ENCODE data around the gene CLDN9. TPM values are rescaled to one million over a fixed set of nuclear protein-coding genes. Genes with fewer than 3 reads are reported as not detected.

Gene CLDN9
- total RNA-seq, 1 donor, result not detected

- H3K27ac ChIP-seq (ENCODE audit: low read depth, low read length), result no peak overlapping the region
- TF ChIP-seq CTCF (IDR thresholded peaks at IDR 0.05; ENCODE audit: extremely low read depth, low read depth, low read length), result no peak
- no peak for DNase-seq (ENCODE audit: insufficient read length, low spot score, missing footprints)
- no peak overlapping the region for H2AFZ ChIP-seq (ENCODE audit: low read length)
- H3K36me3 ChIP-seq (ENCODE audit: insufficient read depth, low read length), result no peaks in the 10 kb centered on the region
- H3K27me3 ChIP-seq (ENCODE audit: insufficient read depth, low read length), result peaks cover 70% of the 10 kb centered on the region
- no peaks in the 10 kb centered on the region for H4K20me1 ChIP-seq (ENCODE audit: insufficient read depth, low read length)
- H3K4me1 ChIP-seq (ENCODE audit: insufficient read depth, low read length), result no peaks in the 10 kb centered on the region
- H3K4me2 ChIP-seq (ENCODE audit: insufficient read depth, low read length), result no peak overlapping the region
- H3K79me2 ChIP-seq (ENCODE audit: insufficient read depth, low read length), result no peaks in the 10 kb centered on the region
- no peak overlapping the region for H3K4me3 ChIP-seq (ENCODE audit: insufficient read depth, low read length)
- H3K9me3 ChIP-seq (ENCODE audit: low read depth, low read length), result no peaks in the 10 kb centered on the region
Measured at GRCh38 chr16:3047387-3047720, 34.6 kb downstream of the CLDN9 start.

GRCh38 chr16:3049921-3050481 is 37.3 kb downstream of the CLDN9 start:
- no peak overlapping the region for H2AFZ ChIP-seq (ENCODE audit: low read length)
- no peaks in the 10 kb centered on the region for H4K20me1 ChIP-seq (ENCODE audit: insufficient read depth, low read length)
- no peaks in the 10 kb centered on the region for H3K4me1 ChIP-seq (ENCODE audit: insufficient read depth, low read length)
- no peaks in the 10 kb centered on the region for H3K79me2 ChIP-seq (ENCODE audit: insufficient read depth, low read length)
- no peaks in the 10 kb centered on the region for H3K36me3 ChIP-seq (ENCODE audit: insufficient read depth, low read length)
- no peaks in the 10 kb centered on the region for H3K9me3 ChIP-seq (ENCODE audit: low read depth, low read length)
- no peak overlapping the region for H3K4me2 ChIP-seq (ENCODE audit: insufficient read depth, low read length)
- no peak overlapping the region for H3K27ac ChIP-seq (ENCODE audit: low read depth, low read length)
- no peak for TF ChIP-seq CTCF (IDR thresholded peaks at IDR 0.05; ENCODE audit: extremely low read depth, low read depth, low read length)
- peaks cover 54% of the 10 kb centered on the region for H3K27me3 ChIP-seq (ENCODE audit: insufficient read depth, low read length)
- H3K4me3 ChIP-seq (ENCODE audit: insufficient read depth, low read length), result no peak overlapping the region
- peak; percentile 69 for DNase-seq (ENCODE audit: insufficient read length, low spot score, missing footprints)

- H3K79me2 ChIP-seq (ENCODE audit: insufficient read depth, low read length), result no peaks in the 10 kb centered on the region
- no peak overlapping the region for H3K4me3 ChIP-seq (ENCODE audit: insufficient read depth, low read length)
- H3K27ac ChIP-seq (ENCODE audit: low read depth, low read length), result no peak overlapping the region
- no peak for TF ChIP-seq CTCF (IDR thresholded peaks at IDR 0.05; ENCODE audit: extremely low read depth, low read depth, low read length)
- H3K36me3 ChIP-seq (ENCODE audit: insufficient read depth, low read length), result no peaks in the 10 kb centered on the region
- no peak overlapping the region for H2AFZ ChIP-seq (ENCODE audit: low read length)
- H4K20me1 ChIP-seq (ENCODE audit: insufficient read depth, low read length), result no peaks in the 10 kb centered on the region
- peaks cover 50% of the 10 kb centered on the region for H3K27me3 ChIP-seq (ENCODE audit: insufficient read depth, low read length)
- H3K4me2 ChIP-seq (ENCODE audit: insufficient read depth, low read length), result no peak overlapping the region
- H3K9me3 ChIP-seq (ENCODE audit: low read depth, low read length), result no peaks in the 10 kb centered on the region
- no peaks in the 10 kb centered on the region for H3K4me1 ChIP-seq (ENCODE audit: insufficient read depth, low read length)
- DNase-seq (ENCODE audit: insufficient read length, low spot score, missing footprints), result no peak
Measured at GRCh38 chr16:3050487-3050886, 37.8 kb downstream of the CLDN9 start.

GRCh38 chr16:3051009-3051408 is 38.3 kb downstream of the CLDN9 start:
- H3K4me1 ChIP-seq (ENCODE audit: insufficient read depth, low read length), result no peaks in the 10 kb centered on the region
- H4K20me1 ChIP-seq (ENCODE audit: insufficient read depth, low read length), result no peaks in the 10 kb centered on the region
- H3K4me3 ChIP-seq (ENCODE audit: insufficient read depth, low read length), result no peak overlapping the region
- H3K27me3 ChIP-seq (ENCODE audit: insufficient read depth, low read length), result peaks cover 46% of the 10 kb centered on the region
- H3K9me3 ChIP-seq (ENCODE audit: low read depth, low read length), result no peaks in the 10 kb centered on the region
- no peak overlapping the region for H2AFZ ChIP-seq (ENCODE audit: low read length)
- no peak overlapping the region for H3K4me2 ChIP-seq (ENCODE audit: insufficient read depth, low read length)
- DNase-seq (ENCODE audit: insufficient read length, low spot score, missing footprints), result no peak
- H3K27ac ChIP-seq (ENCODE audit: low read depth, low read length), result no peak overlapping the region
- no peaks in the 10 kb centered on the region for H3K79me2 ChIP-seq (ENCODE audit: insufficient read depth, low read length)
- TF ChIP-seq CTCF (IDR thresholded peaks at IDR 0.05; ENCODE audit: extremely low read depth, low read depth, low read length), result no peak
- no peaks in the 10 kb centered on the region for H3K36me3 ChIP-seq (ENCODE audit: insufficient read depth, low read length)
